Spleen (tissue), 7 donors: ENCODE results near the gene RBM20.

Experiments
- CTCF ChIP-seq, 11 experiments: fragments of 200-600 bp in 7 of 11; fragments of 450-650 bp in 4 of 11; sonication (generic) in 4 of 11; IDR thresholded peaks in 8 of 11; conservative IDR thresholded peaks in 3 of 11; 1 replicate in 7 of 11; 2 replicates in 4 of 11; pipeline versions ENCODE4 v1.4.0 to v1.8.0; 2016 to 2021; ENCODE audit warnings: antibody characterized with exemption in 11 of 11, inconsistent platforms in 4 of 11, mild to moderate bottlenecking in 1 of 11
- POLR2A ChIP-seq, 3 donors: fragments of 450-650 bp; IDR thresholded peaks; one replicate each; pipeline ENCODE4 v1.5.1; 2017; ENCODE audit warnings: antibody characterized with exemption in 3 of 3, mild to moderate bottlenecking in 1 of 3
- donor health status: DM: no; HTN: no; CAD: no; lungs with moderate emphysema.
- donor health status: DM: no; HTN: no; CAD: no.
- donor health status: DM: no; HTN: no; CAD: no.

- no peak for TF ChIP-seq CTCF (IDR thresholded peaks at IDR 0.05 in 8 of 11, conservative IDR thresholded peaks at IDR 0.05 in 3 of 11)
- TF ChIP-seq POLR2A (IDR thresholded peaks at IDR 0.05): no peak
These were observed 190.6 kb downstream of the RBM20 start for GRCh38 chr10:110834629-110835301.
